Smooth muscle cell of the umbilical artery (primary cell): ENCODE measurements around the gene PRMT5. TPM values are rescaled to one million over a fixed set of nuclear protein-coding genes. Genes with fewer than 3 reads are reported as not detected.

Source experiments
- total RNA-seq: library from RNA; depleted of rRNA; stranded (reverse); fragments of >200 nt; gene quantifications from 2 replicates; pipeline ENCODE4 v1.2.3, GENCODE V29; 2014

PRMT5 gene
- total RNA-seq = 46.0 and 60.8 TPM in 2 replicates

DNA sequence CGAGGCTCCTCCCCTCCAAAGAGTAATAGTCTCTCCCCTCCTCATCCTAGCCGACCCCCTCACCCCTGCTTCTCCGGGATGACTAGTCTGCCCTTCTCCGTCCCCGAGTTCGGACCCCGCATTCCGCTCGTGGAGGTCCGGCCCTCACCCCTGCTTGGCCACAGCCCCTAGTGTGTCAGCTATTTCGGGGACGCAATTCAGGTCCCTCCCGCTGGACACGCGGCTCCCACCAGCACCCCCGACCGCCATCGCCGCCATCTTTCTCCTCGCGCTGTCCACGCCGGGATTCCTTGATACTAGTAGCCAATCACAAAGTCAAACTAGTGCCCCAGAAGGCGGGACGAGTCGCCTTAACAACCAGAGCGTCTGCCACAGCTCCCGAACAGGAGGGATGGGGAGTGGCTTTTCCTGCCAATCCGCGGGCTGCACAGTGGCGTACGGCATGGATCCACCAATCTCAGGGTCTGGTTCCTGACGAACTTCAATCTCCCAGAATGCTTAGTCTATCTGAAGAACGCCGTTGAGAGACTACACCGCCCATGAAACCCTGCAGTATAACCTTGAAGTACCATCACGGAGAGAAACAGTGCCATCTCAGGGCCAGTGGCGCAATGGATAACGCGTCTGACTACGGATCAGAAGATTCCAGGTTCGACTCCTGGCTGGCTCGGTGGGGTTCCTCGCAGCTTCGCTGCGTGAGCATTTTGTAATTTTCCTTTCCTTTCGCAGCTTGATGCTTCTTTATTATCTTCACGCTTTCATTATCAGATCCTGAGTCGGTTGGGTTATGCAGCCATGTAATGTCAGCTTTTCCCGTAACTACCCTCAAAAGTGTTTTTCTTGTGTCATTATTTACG, at the start of gene PRMT5:
TSS of gene PRMT5 (minus strand) at position 273 of the 857 bp plus-strand sequence. CDS start at position 258, 15 bp downstream.

DNA sequence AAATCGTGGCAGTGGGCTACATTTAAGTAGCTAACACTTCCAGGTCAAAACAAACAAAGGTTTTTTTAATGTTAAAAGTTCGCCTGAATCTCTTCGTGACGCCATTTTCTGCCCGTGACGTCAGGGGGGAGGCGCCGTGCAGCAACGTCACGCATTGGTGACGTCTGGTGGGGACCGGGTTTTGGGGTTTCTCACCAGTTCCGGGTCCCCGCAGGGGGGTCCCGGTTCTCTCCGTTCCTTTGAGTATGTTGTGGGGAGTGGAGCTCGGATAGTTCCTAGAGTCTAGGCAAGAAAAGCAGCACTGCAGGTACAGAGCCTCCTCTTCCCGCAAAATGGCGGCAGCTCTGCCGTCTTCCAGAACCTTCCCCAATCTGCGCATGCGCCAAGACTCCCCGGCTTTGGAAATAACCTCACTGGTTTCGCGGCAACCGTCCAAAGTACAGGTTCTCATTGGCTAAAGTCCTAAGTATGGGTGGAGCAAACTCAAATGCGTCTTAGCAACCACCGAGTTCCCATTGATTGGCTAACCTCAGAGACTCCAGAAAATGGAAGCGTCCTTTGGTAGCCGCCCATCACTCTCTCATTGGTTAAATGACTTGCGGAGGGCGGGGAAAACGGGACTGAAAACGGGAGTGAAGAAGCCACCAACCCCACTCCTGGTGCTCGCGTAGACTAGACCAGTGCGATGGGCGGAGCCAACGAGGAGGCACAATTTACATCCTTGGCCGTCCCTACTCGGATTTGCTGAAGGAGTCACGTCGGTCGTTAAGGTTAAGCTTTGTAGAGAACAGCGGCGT, 10.2 kb downstream of the PRMT5 start, which contains the start of gene RBM23:
TSS of gene RBM23 (minus strand) at position 346 of the 797 bp plus-strand sequence.

DNA sequence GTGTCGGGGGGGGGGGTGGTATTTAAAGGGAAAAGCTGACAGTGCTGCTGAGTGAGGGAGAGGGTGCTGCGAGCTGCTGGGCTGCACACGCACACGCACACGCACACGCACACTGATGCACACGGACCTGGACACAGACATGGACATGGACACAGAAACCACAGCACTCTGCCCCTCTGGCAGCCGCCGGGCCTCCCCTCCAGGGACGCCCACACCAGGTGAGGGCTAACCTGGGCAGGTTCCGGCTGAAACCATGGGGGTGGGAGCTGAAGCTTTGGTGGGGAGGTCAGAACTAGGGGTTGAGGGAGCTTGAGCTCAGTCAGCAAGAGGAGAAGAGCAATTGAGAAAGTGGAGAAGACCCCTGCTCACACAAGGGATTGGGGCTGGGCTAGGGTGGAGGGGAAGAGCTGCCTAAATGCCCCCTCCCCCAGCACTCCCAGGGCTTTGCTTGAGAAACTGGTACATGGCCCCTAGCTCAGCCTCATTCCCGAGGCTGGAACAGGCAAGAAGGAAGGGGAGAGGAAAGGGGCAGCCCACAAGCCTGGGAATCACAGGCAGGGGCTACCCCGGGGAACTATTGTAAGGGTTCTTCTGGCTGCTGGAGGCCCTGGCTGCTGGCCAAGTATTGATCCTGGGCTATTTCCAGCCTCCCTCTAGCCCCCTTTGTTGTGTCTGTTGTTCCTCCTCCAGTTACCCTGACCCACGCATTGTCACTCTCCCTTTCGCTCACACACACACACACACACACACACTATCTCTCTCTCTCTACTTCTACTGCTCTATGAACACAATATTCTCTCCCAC, 45.8 kb downstream of the PRMT5 start, which contains the start of gene REM2:
TSS of gene REM2 (plus strand) at position 50 of the 804 bp plus-strand sequence. CDS start at position 116, 66 bp downstream.

DNA sequence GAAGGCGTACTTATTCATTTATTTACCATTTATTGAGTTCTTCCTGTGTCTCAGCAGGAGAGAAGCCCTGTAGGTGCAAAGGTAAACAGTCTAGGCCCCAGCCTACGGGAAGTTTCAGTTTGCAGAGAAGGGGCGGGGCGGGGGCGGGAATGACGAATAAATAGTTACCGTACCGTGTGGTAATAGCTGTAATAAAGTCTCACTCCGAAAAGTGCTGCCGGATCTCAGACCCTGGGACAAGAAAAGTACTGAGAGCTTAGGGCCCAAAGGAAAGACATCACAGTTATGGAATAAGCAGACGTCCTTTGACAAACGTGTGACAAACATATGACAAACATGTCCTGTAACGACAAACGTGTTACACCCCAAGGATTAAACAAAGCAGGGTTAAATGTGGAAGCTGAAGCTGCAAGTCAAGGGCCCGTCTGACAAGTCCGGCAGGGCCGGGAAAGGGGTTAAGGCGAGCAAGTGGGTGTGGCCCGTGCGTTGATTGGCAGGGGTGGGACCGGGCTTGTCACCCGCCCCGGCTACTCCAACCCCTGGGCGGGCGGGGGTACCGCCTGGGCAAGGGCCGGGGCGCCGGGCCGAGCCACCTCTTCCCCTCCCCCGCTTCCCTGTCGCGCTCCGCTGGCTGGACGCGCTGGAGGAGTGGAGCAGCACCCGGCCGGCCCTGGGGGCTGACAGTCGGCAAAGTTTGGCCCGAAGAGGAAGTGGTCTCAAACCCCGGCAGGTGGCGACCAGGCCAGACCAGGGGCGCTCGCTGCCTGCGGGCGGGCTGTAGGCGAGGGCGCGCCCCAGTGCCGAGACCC, 57.7 kb downstream of the PRMT5 start, which contains the start of gene LRP10:
TSS of gene LRP10 (plus strand) at position 517 of the 809 bp plus-strand sequence. CDS start 564 bp downstream, outside the sequence.

Other genes with a start within 250 kb of the PRMT5 start
- 30.3 and 39.1 TPM in 2 replicates for gene OXA1L, start 162.7 kb downstream of the PRMT5 start, total RNA-seq
- 5.1 and 10.1 TPM in 2 replicates for gene SLC7A7, start 113.9 kb downstream of the PRMT5 start, total RNA-seq
- gene MRPL52, start 99.5 kb downstream of the PRMT5 start, total RNA-seq = 25.1 and 35.3 TPM in 2 replicates
- gene MMP14, start 92.8 kb downstream of the PRMT5 start, total RNA-seq = 539 and 655 TPM in 2 replicates
- 117 and 200 TPM in 2 replicates for gene LRP10, start 57.6 kb downstream of the PRMT5 start, total RNA-seq
- 0.14 TPM in 1 of 2 replicates, not detected in the other for gene REM2, start 46.2 kb downstream of the PRMT5 start, total RNA-seq
- gene RBM23, start 10.2 kb downstream of the PRMT5 start, total RNA-seq = 59.2 and 93.5 TPM in 2 replicates
- 17.2 and 28.2 TPM in 2 replicates for gene HAUS4, start 27.7 kb upstream of the PRMT5 start, total RNA-seq
- 36.3 and 57.9 TPM in 2 replicates for gene AJUBA, start 53.2 kb upstream of the PRMT5 start, total RNA-seq
- 5.6 and 7.8 TPM in 2 replicates for gene C14orf93, start 80.8 kb upstream of the PRMT5 start, total RNA-seq
- gene PSMB5, start 105.5 kb upstream of the PRMT5 start, total RNA-seq = 182 and 254 TPM in 2 replicates
- not detected in 2 replicates for gene PSMB11, start 112.8 kb upstream of the PRMT5 start, total RNA-seq
- 8.0 and 9.7 TPM in 2 replicates for gene CDH24, start 128.1 kb upstream of the PRMT5 start, total RNA-seq
- gene ACIN1, start 165.8 kb upstream of the PRMT5 start, total RNA-seq = 52.9 and 88.7 TPM in 2 replicates
- 48.0 and 58.5 TPM in 2 replicates for gene C14orf119, start 166.1 kb upstream of the PRMT5 start, total RNA-seq
- not detected in 2 replicates for gene CIROP, start 175.6 kb upstream of the PRMT5 start, total RNA-seq
- not detected in 2 replicates for gene CEBPE, start 189.9 kb upstream of the PRMT5 start, total RNA-seq